ENCODE measurements around the gene CENPT.

CENPT gene

GRCh38 chr16:67853670-67854069, 6.2 kb upstream of the CENPT start:
- TF ChIP-seq CTCF (IDR thresholded peaks at IDR 0.05; ENCODE audit: insufficient read depth, low read length, poor library complexity, severe bottlenecking) = no peak
- no peaks in the 10 kb centered on the region; the same call in 1 of the 2 replicates for H3K36me3 ChIP-seq (ENCODE audit: control insufficient read depth, insufficient read depth, low read length)
- DNase-seq (ENCODE audit: extremely low read depth, insufficient read length) = no peak
- no peak overlapping the region for H3K4me3 ChIP-seq (replicated peaks; ENCODE audit: low read depth, low read length)
- H3K27me3 ChIP-seq (replicated peaks; ENCODE audit: control insufficient read depth, insufficient read depth, low read length) = no peaks in the 10 kb centered on the region

- Histone ChIP-seq H3K4me3 (replicated peaks; ENCODE audit: low read depth, low read length) (peak overlapping the region; percentile 96), H3K36me3 (ENCODE audit: control insufficient read depth, insufficient read depth, low read length) (no peaks in the 10 kb centered on the region), H3K27me3 (replicated peaks; ENCODE audit: control insufficient read depth, insufficient read depth, low read length) (no peaks in the 10 kb centered on the region)
- no peak for TF ChIP-seq CTCF (IDR thresholded peaks at IDR 0.05; ENCODE audit: insufficient read depth, low read length, poor library complexity, severe bottlenecking)
- DNase-seq (ENCODE audit: extremely low read depth, insufficient read length) = no peak
Observed at GRCh38 chr16:67848118-67848517, 625 bp upstream of the CENPT start.

GRCh38 chr16:67846320-67847063, 1.0 kb downstream of the CENPT start, which contains the start of gene NUTF2:
TSS of gene NUTF2 (plus strand) at chr16:67846933. CDS start at chr16:67865131, 18,198 bp downstream.
- peak; percentile 95 for DNase-seq (ENCODE audit: extremely low read depth, insufficient read length)

GRCh38 chr16:67846063-67846319, 1.5 kb downstream of the CENPT start:
- H3K4me3 ChIP-seq (replicated peaks; ENCODE audit: low read depth, low read length) = peak overlapping the region; percentile 96
- no peak for DNase-seq (ENCODE audit: extremely low read depth, insufficient read length)
- TF ChIP-seq CTCF (IDR thresholded peaks at IDR 0.05; ENCODE audit: insufficient read depth, low read length, poor library complexity, severe bottlenecking) = no peak
- H3K27me3 ChIP-seq (replicated peaks; ENCODE audit: control insufficient read depth, insufficient read depth, low read length) = no peaks in the 10 kb centered on the region
- H3K36me3 ChIP-seq (ENCODE audit: control insufficient read depth, insufficient read depth, low read length) = no peaks in the 10 kb centered on the region

More at GRCh38 chr16:67846320-67847063, 1.0 kb downstream of the CENPT start, which contains the start of gene NUTF2:
- no peaks in the 10 kb centered on the region for H3K36me3 ChIP-seq (ENCODE audit: control insufficient read depth, insufficient read depth, low read length)
- no peaks in the 10 kb centered on the region for H3K27me3 ChIP-seq (replicated peaks; ENCODE audit: control insufficient read depth, insufficient read depth, low read length)
- peak within 1 kb of the TSS; percentile 96 for H3K4me3 ChIP-seq (replicated peaks; ENCODE audit: low read depth, low read length)
- TF ChIP-seq CTCF (IDR thresholded peaks at IDR 0.05; ENCODE audit: insufficient read depth, low read length, poor library complexity, severe bottlenecking) = no peak

GRCh38 chr16:67845291-67846062, 2.0 kb downstream of the CENPT start:
- no peak for DNase-seq (ENCODE audit: extremely low read depth, insufficient read length)
- no peak for TF ChIP-seq CTCF (IDR thresholded peaks at IDR 0.05; ENCODE audit: insufficient read depth, low read length, poor library complexity, severe bottlenecking)
- Histone ChIP-seq H3K4me3 (replicated peaks; ENCODE audit: low read depth, low read length) (peak overlapping the region; percentile 96), H3K36me3 (ENCODE audit: control insufficient read depth, insufficient read depth, low read length) (no peaks in the 10 kb centered on the region), H3K27me3 (replicated peaks; ENCODE audit: control insufficient read depth, insufficient read depth, low read length) (no peaks in the 10 kb centered on the region)

Data from GM06990 (cell line).